H1 (cell line): ENCODE data around the gene LARGE2. TPM values are rescaled to one million over a fixed set of nuclear protein-coding genes. Genes with fewer than 3 reads are reported as not detected.

ENCODE experiments used
- CTCF ChIA-PET: fragments of 300-600 bp; sonication (Branson Sonifier 250); formaldehyde crosslinking; loops from one replicate; lab custom pipeline; 2021; ENCODE audit not compliant: partially characterized antibody; lab: Charles Lee
- POLR2A ChIA-PET: fragments of 300-600 bp; sonication (Branson Sonifier 250); formaldehyde crosslinking; loops from one replicate; lab custom pipeline; 2021; ENCODE audit warnings: inconsistent platforms; ENCODE audit not compliant: partially characterized antibody; lab: Charles Lee
- DNase-seq, 2 experiments: peaks; one replicate each; pipeline versions ENCODE4 v3.0.0 to v3.0.0-alpha.2; 2010 to 2022; ENCODE audit warnings: low spot score in 2 of 2, low read depth in 1 of 2, mixed read lengths in 1 of 2
- FAIRE-seq: peaks from 2 replicates; lab custom pipeline; 2011; peaks lifted over from hg19 to GRCh38; lab: Jason Lieb, UNC
- H2AFZ ChIP-seq: 2 replicates; pipeline ENCODE4 v1.8.1; 2012; ENCODE audit warnings: low read length, inconsistent platforms
- H2AK5ac ChIP-seq: 2 replicates; pipeline ENCODE4 v1.6.1; 2013; ENCODE audit warnings: low read depth, low read length
- H2BK120ac ChIP-seq: replicated peaks from 2 replicates; pipeline ENCODE3; 2013; ENCODE audit warnings: low read depth, low read length, inconsistent platforms
- H2BK12ac ChIP-seq: 2 replicates; pipeline ENCODE4 v1.6.1; 2013; ENCODE audit warnings: low read depth, low read length
- H2BK15ac ChIP-seq: 2 replicates; pipeline ENCODE4 v1.6.1; 2013; ENCODE audit warnings: low read length
- H2BK20ac ChIP-seq: 2 replicates; pipeline ENCODE4 v1.6.1; 2013; ENCODE audit warnings: low read length
- H2BK5ac ChIP-seq: 2 replicates; pipeline ENCODE4 v1.6.1; 2013; ENCODE audit warnings: low read depth, low read length
- H3K14ac ChIP-seq: 2 replicates; pipeline ENCODE4 v1.6.1; 2013; ENCODE audit warnings: inconsistent platforms; ENCODE audit not compliant: insufficient read length
- H3K18ac ChIP-seq: 2 replicates; pipeline ENCODE4 v1.6.1; 2013; ENCODE audit warnings: low read length; ENCODE audit errors: extremely low read depth
- H3K23ac ChIP-seq: 2 replicates; pipeline ENCODE4 v1.6.1; 2013; ENCODE audit warnings: inconsistent platforms; ENCODE audit not compliant: insufficient read length
- H3K23me2 ChIP-seq: 2 replicates; pipeline ENCODE4 v1.6.1; 2013; ENCODE audit warnings: low read depth, low read length
- H3K27ac ChIP-seq: 2 replicates; pipeline ENCODE4 v1.6.1; 2011; ENCODE audit warnings: low read depth, low read length, inconsistent platforms
- H3K27me3 ChIP-seq, 4 experiments: replicated peaks in 1 of 4; 1 replicate in 1 of 4; 2 replicates in 3 of 4; pipeline versions ENCODE4 v1.6.1 to v1.8.1; 2011 to 2013; ENCODE audit warnings: low read length in 3 of 4, mild to moderate bottlenecking in 3 of 4, inconsistent platforms in 2 of 4, mixed read lengths in 2 of 4, moderate library complexity in 1 of 4; ENCODE audit not compliant: control insufficient read depth in 3 of 4, insufficient read depth in 3 of 4; ENCODE audit errors: extremely low read depth in 1 of 4
- H3K36me3 ChIP-seq, 4 experiments: 2 replicates each; pipeline versions ENCODE4 v1.6.1 to v1.8.1; 2011 to 2013; ENCODE audit warnings: mild to moderate bottlenecking in 4 of 4, low read length in 3 of 4, moderate library complexity in 2 of 4, control low read depth in 1 of 4, inconsistent platforms in 1 of 4; ENCODE audit not compliant: insufficient read depth in 4 of 4, control insufficient read depth in 2 of 4
- H3K4ac ChIP-seq: replicated peaks from 2 replicates; pipeline ENCODE3; 2013; ENCODE audit warnings: low read length, low read depth, mixed read lengths, inconsistent platforms; ENCODE audit not compliant: insufficient read length
- H3K4me1 ChIP-seq, 4 experiments: replicated peaks in 1 of 4; 1 replicate in 1 of 4; 2 replicates in 3 of 4; pipeline versions ENCODE4 v1.6.1 to v1.8.1; 2011 to 2013; ENCODE audit warnings: low read length in 3 of 4, inconsistent platforms in 2 of 4, mixed read lengths in 1 of 4; ENCODE audit not compliant: insufficient read depth in 4 of 4, control insufficient read depth in 3 of 4
- H3K4me2 ChIP-seq, 2 experiments: 2 replicates each; pipeline versions ENCODE4 v1.6.1 to v1.8.1; 2011 to 2013; ENCODE audit warnings: low read depth in 2 of 2, low read length in 2 of 2, control low read depth in 1 of 2, inconsistent platforms in 1 of 2, mild to moderate bottlenecking in 1 of 2; ENCODE audit not compliant: insufficient read depth in 1 of 2
- H3K4me3 ChIP-seq, 4 experiments: fragments of 200-600, 300-600 bp in 1 of 4; sonication (generic), shearing (Covaris generic), sonication (Bioruptor Twin) in 1 of 4; 2 replicates each; pipeline versions ENCODE4 v1.5.1 to v1.8.1; 2011 to 2016; ENCODE audit warnings: low read length in 4 of 4, low read depth in 3 of 4, control low read depth in 2 of 4, inconsistent platforms in 2 of 4, mild to moderate bottlenecking in 2 of 4, mixed read lengths in 1 of 4, moderate library complexity in 1 of 4; ENCODE audit not compliant: insufficient read depth in 2 of 4; ENCODE audit errors: extremely low read depth in 1 of 4
- H3K56ac ChIP-seq: replicated peaks from 2 replicates; pipeline ENCODE3; 2013; ENCODE audit warnings: low read depth, mild to moderate bottlenecking, mixed read lengths, low read length, inconsistent platforms; ENCODE audit not compliant: insufficient read length
- H3K79me1 ChIP-seq: 2 replicates; pipeline ENCODE4 v1.6.1; 2013; ENCODE audit warnings: low read depth, low read length, control low read depth
- H3K79me2 ChIP-seq, 2 experiments: 2 replicates each; pipeline versions ENCODE4 v1.6.1 to v1.8.1; 2012 to 2013; ENCODE audit warnings: low read length in 2 of 2, mild to moderate bottlenecking in 2 of 2, inconsistent platforms in 1 of 2; ENCODE audit not compliant: insufficient read depth in 2 of 2, control insufficient read depth in 1 of 2
- H3K9ac ChIP-seq, 4 experiments: replicated peaks in 1 of 4; 1 replicate in 1 of 4; 2 replicates in 3 of 4; pipeline versions ENCODE4 v1.6.1 to v1.8.1; 2011 to 2013; ENCODE audit warnings: low read depth in 3 of 4, low read length in 3 of 4, control low read depth in 2 of 4, mild to moderate bottlenecking in 2 of 4, moderate library complexity in 2 of 4, inconsistent platforms in 1 of 4; ENCODE audit errors: extremely low read depth in 1 of 4
- H3K9me3 ChIP-seq, 2 experiments: 2 replicates each; pipeline versions ENCODE4 v1.6.1 to v1.8.1; 2012 to 2013; ENCODE audit warnings: mild to moderate bottlenecking in 2 of 2, moderate library complexity in 2 of 2, control low read depth in 1 of 2, inconsistent platforms in 1 of 2, low read depth in 1 of 2, low read length in 1 of 2, mixed read lengths in 1 of 2; ENCODE audit not compliant: insufficient read depth in 2 of 2
- H4K20me1 ChIP-seq, 2 experiments: replicated peaks in 1 of 2; 2 replicates each; pipeline versions ENCODE3 to v1.8.1; 2011 to 2013; ENCODE audit warnings: inconsistent platforms in 2 of 2, low read length in 2 of 2, mild to moderate bottlenecking in 1 of 2; ENCODE audit not compliant: insufficient read depth in 2 of 2, control insufficient read depth in 1 of 2
- H4K5ac ChIP-seq: 2 replicates; pipeline ENCODE4 v1.6.1; 2013; ENCODE audit warnings: low read length, low read depth, mixed read lengths, inconsistent platforms; ENCODE audit not compliant: insufficient read length
- H4K8ac ChIP-seq: 2 replicates; pipeline ENCODE4 v1.8.0; 2013; ENCODE audit warnings: mild to moderate bottlenecking, moderate library complexity, low read length, inconsistent platforms; ENCODE audit not compliant: insufficient read depth; ENCODE audit errors: extremely low read depth
- H4K91ac ChIP-seq: replicated peaks from 2 replicates; pipeline ENCODE3; 2013; ENCODE audit warnings: low read length, mixed read lengths, inconsistent platforms; ENCODE audit not compliant: insufficient read length
- BACH1 ChIP-seq: IDR thresholded peaks from 2 replicates; pipeline ENCODE4 v1.6.1; 2012; ENCODE audit warnings: low read length, improper control_type of control experiment
- BRCA1 ChIP-seq: IDR thresholded peaks from 2 replicates; pipeline ENCODE4 v1.6.1; 2012; ENCODE audit warnings: low read depth, low read length, improper control_type of control experiment
- CBX5 ChIP-seq: fragments of 300-800, 300-1000 bp; sonication (generic); IDR thresholded peaks from 2 replicates; pipeline ENCODE4 v1.7.1; 2016; ENCODE audit warnings: antibody characterized with exemption, low read length, low read depth
- CTBP2 ChIP-seq: IDR thresholded peaks from 2 replicates; pipeline ENCODE4 v1.7.0; 2011; ENCODE audit warnings: borderline replicate concordance, mild to moderate bottlenecking, moderate library complexity, mixed read lengths, low read length; ENCODE audit not compliant: insufficient read depth, insufficient read length
- JUND ChIP-seq: IDR thresholded peaks from 2 replicates; pipeline ENCODE4 v1.6.1; 2011; ENCODE audit warnings: mild to moderate bottlenecking, improper control_type of control experiment, low read length
- MAFK ChIP-seq: IDR thresholded peaks from 2 replicates; pipeline ENCODE4 v1.6.1; 2012; ENCODE audit warnings: low read depth, mild to moderate bottlenecking, improper control_type of control experiment, low read length
- NRF1 ChIP-seq: IDR thresholded peaks from 2 replicates; pipeline ENCODE4 v1.6.1; 2011; ENCODE audit warnings: mild to moderate bottlenecking, low read depth, low read length, improper control_type of control experiment
- POLR2A ChIP-seq, 2 experiments: IDR thresholded peaks; 1 replicate in 1 of 2; 2 replicates in 1 of 2; pipeline ENCODE4 v1.6.1; 2011; ENCODE audit warnings: low read depth in 2 of 2, low read length in 2 of 2, mild to moderate bottlenecking in 2 of 2; ENCODE audit errors: control extremely low read depth in 1 of 2
- POU5F1 ChIP-seq: IDR thresholded peaks from 2 replicates; pipeline ENCODE4 v1.6.1; 2011; ENCODE audit warnings: low read depth, mild to moderate bottlenecking, low read length, moderate library complexity
- SIX5 ChIP-seq: IDR thresholded peaks from 2 replicates; pipeline ENCODE4 v1.6.1; 2011; ENCODE audit warnings: mild to moderate bottlenecking, low read depth, low read length
- SP1 ChIP-seq: IDR thresholded peaks from 2 replicates; pipeline ENCODE4 v1.6.1; 2011; ENCODE audit warnings: low read depth, low read length
- SRF ChIP-seq: IDR thresholded peaks from 2 replicates; pipeline ENCODE4 v1.6.1; 2011; ENCODE audit warnings: mild to moderate bottlenecking, low read depth, low read length, moderate library complexity
- TEAD4 ChIP-seq: IDR thresholded peaks from 2 replicates; pipeline ENCODE4 v1.6.1; 2012; ENCODE audit warnings: low read depth, low read length, inconsistent platforms, mixed read lengths
- WGBS, 2 experiments: shearing (Covaris generic) in 1 of 2; methylation state at CpG; one replicate each; pipeline versions ENCODE4 v1.1.6 to v1.1.7; 2013 to 2015; ENCODE audit warnings: low lambda C conversion rate in 2 of 2, mixed read lengths in 2 of 2, inconsistent platforms in 1 of 2, low coverage in 1 of 2, missing lambda C conversion rate in 1 of 2; ENCODE audit not compliant: insufficient replicate concordance in 2 of 2, insufficient coverage in 1 of 2, insufficient read length in 1 of 2; ENCODE audit errors: extremely low coverage in 1 of 2, missing lambda C conversion rate in 1 of 2; 5-methylcytosine and 5-hydroxymethylcytosine counted together
- polyA plus RNA-seq, 7 experiments: library from polyadenylated mRNA; depleted of rRNA in 3 of 7; stranded (reverse) in 5 of 7; unstranded in 2 of 7; fragments of >200 nt in 5 of 7; fragments of 200-250 nt in 2 of 7; gene quantifications; 1 replicate in 5 of 7; 2 replicates in 1 of 7; 4 replicates in 1 of 7; pipeline versions ENCODE4 v1.2.1 to v1.2.3, GENCODE V29; 2011 to 2013; ENCODE audit warnings: missing spikeins in 2 of 7, mixed read lengths in 2 of 7
- total RNA-seq: library from RNA; stranded (reverse); fragmentation: NEBNext Ultra II Directional; extraction: Animal tissue kit (Norgen Biotek cat#: 25700); gene quantifications from 2 replicates; pipeline ENCODE4 v1.2.1, GENCODE V29; 2021

LARGE2 gene
- total and polyA plus RNA-seq, 2 of the 8 experiments (the other 6 are each of a cell fraction or from before 2014, with no cell fraction given), result 111 to 137 TPM

DNA sequence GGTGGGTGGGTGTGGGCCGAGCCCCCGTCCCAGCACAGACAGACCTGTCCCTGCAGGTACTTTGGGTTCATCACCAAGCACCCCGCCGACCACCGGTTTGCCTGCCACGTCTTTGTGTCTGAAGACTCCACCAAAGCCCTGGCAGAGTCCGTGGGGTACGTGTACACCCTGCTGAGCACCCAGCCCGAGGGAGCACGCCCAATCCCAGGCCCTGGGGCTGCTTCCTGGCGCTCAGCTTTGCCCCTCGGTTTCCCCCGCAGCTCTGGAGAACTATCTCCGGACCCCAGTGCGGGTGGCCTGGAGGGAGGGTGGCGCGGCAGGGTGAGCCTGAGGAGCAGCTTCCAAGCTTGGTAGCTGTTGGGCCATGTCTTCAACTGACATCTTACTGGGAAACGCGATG lies 17.4 kb upstream of the LARGE2 start:
- H2BK5ac ChIP-seq, result no peak overlapping the region
- peaks cover 0 to 9% (median 3%) of the 10 kb centered on the region in 4 experiments; a peak in 5 of 7 replicates for H3K4me1 ChIP-seq
- no peak overlapping the region for H3K56ac ChIP-seq
- H3K4ac ChIP-seq, result no peak overlapping the region
- no peak overlapping the region for H2AK5ac ChIP-seq
- H3K9ac ChIP-seq, result no peak overlapping the region
- TF ChIP-seq BACH1, result no peak
- TF ChIP-seq SIX5, result no peak
- TF ChIP-seq SRF, result no peak
- TF ChIP-seq POU5F1, result no peak
- TF ChIP-seq CTBP2, result no peak
- no peak for TF ChIP-seq SP1
- TF ChIP-seq NRF1, result no peak
- no peak for TF ChIP-seq CBX5
- no peak for TF ChIP-seq JUND
- TF ChIP-seq BRCA1, result no peak
- no peak for TF ChIP-seq TEAD4
- TF ChIP-seq POLR2A (IDR thresholded peaks at IDR 0.05; ENCODE audit: control extremely low read depth in 1 of 2, low read depth in 2 of 2, low read length in 2 of 2), result no peak
- no peak for TF ChIP-seq MAFK
- TF ChIP-seq, all 59 proteins: peak for 0
- no peak overlapping the region for H4K8ac ChIP-seq
- no peak overlapping the region for H3K14ac ChIP-seq
- H3K18ac ChIP-seq, result no peak overlapping the region
- no peak overlapping the region for H4K91ac ChIP-seq
- H3K79me2 ChIP-seq, result no peaks in the 10 kb centered on the region
- H3K23ac ChIP-seq, result no peak overlapping the region
- H3K27ac ChIP-seq, result no peak overlapping the region
- no peak overlapping the region for H2AFZ ChIP-seq
- H2BK20ac ChIP-seq, result no peak overlapping the region
- DNase-seq (no peak), FAIRE-seq (no peak)
- no peak overlapping the region for H4K5ac ChIP-seq
- no peaks in the 10 kb centered on the region for H3K9me3 ChIP-seq
- peaks cover 0 to 5% (median 2%) of the 10 kb centered on the region in 4 experiments; a peak in 1 of 7 replicates for H3K27me3 ChIP-seq
- 87% methylated on average over 18 of the region's 19 CpGs; no CpG with 5 or more reads in 1 of the 2 experiments for WGBS, 2 experiments
- H2BK15ac ChIP-seq, result no peak overlapping the region
- no peak overlapping the region for H2BK120ac ChIP-seq
- POLR2A ChIA-PET, result interaction anchor here (1.0 to 6.2 kb wide), 5 partner anchors 11 to 43 kb away, joined by 4 to 36 read pairs (median 5); partner anchors contain the start of genes LARGE2 and PEX16
- no peak overlapping the region for H2BK12ac ChIP-seq
- H3K4me3 ChIP-seq, result no peak overlapping the region
- H3K23me2 ChIP-seq, result peaks cover 8% of the 10 kb centered on the region
- peaks cover 2% of the 10 kb centered on the region for H3K79me1 ChIP-seq
- H3K4me2 ChIP-seq, result no peak overlapping the region
- peaks cover 10 to 24% of the 10 kb centered on the region in 2 experiments for H4K20me1 ChIP-seq
- peaks cover 6 to 23% (median 18%) of the 10 kb centered on the region in 4 experiments; a peak in 6 of 8 replicates for H3K36me3 ChIP-seq
- CTCF ChIA-PET, result interaction anchor here (1.0 to 1.2 kb wide), 3 partner anchors 29 to 101 kb away, joined by 3 to 4 read pairs (median 4); no protein-coding TSS in a partner anchor
